Neural cell (in vitro differentiated cells): ENCODE data around the gene PRXL2A. TPM values are rescaled to one million over a fixed set of nuclear protein-coding genes. Genes with fewer than 3 reads are reported as not detected.

Experiments used
- H2AFZ ChIP-seq: fragments of 200-600, 300-800 bp; sonication (generic), shearing (Covaris generic); 2 replicates; pipeline ENCODE4 v1.6.0; 2014; ENCODE audit warnings: low read depth, mild to moderate bottlenecking, antibody characterized with exemption, low read length, moderate library complexity
- H3F3A ChIP-seq: fragments of 200-600 bp; shearing (Covaris generic); 2 replicates; pipeline ENCODE4 v1.6.1; 2016; ENCODE audit warnings: mild to moderate bottlenecking, moderate library complexity, mixed read lengths, antibody characterized with exemption, low read length; ENCODE audit not compliant: insufficient read depth, poor library complexity, severe bottlenecking
- H3K27ac ChIP-seq: fragments of 200-600, 300-800 bp; sonication (generic), shearing (Covaris generic); 2 replicates; pipeline ENCODE4 v1.5.1; 2014; ENCODE audit warnings: mild to moderate bottlenecking, low read length, moderate library complexity
- H3K27me3 ChIP-seq: fragments of 300-800, 200-600 bp; sonication (generic), shearing (Covaris generic); 2 replicates; pipeline ENCODE4 v1.6.0; 2014; ENCODE audit warnings: mild to moderate bottlenecking, low read depth, low read length, moderate library complexity; ENCODE audit not compliant: insufficient read depth
- H3K36me3 ChIP-seq: fragments of 300-800, 200-600 bp; sonication (generic), shearing (Covaris generic); 2 replicates; pipeline ENCODE4 v1.5.1; 2014; ENCODE audit warnings: mild to moderate bottlenecking, antibody characterized with exemption, low read length, moderate library complexity; ENCODE audit not compliant: insufficient read depth
- H3K4me2 ChIP-seq: fragments of 300-800, 200-600 bp; sonication (generic), shearing (Covaris generic); 2 replicates; pipeline ENCODE4 v1.6.0; 2014; ENCODE audit warnings: mild to moderate bottlenecking, low read length
- H3K4me3 ChIP-seq: fragments of 300-800, 200-600 bp; sonication (generic), shearing (Covaris generic); 2 replicates; pipeline ENCODE4 v1.5.1; 2014; ENCODE audit warnings: mild to moderate bottlenecking, low read length, moderate library complexity
- H3K79me2 ChIP-seq: fragments of 200-600 bp; shearing (Covaris generic); replicated peaks from 2 replicates; pipeline ENCODE4 v1.6.0; 2014; ENCODE audit warnings: mild to moderate bottlenecking, low read length, moderate library complexity; ENCODE audit not compliant: insufficient read depth
- H3K9ac ChIP-seq: fragments of 300-800, 200-600 bp; sonication (generic), shearing (Covaris generic); 2 replicates; pipeline ENCODE4 v1.6.1; 2016; ENCODE audit warnings: mild to moderate bottlenecking, low read length, mixed read lengths
- H3K9me2 ChIP-seq: fragments of 200-600 bp; shearing (Covaris generic); 2 replicates; pipeline ENCODE4 v1.6.1; 2016; ENCODE audit warnings: mild to moderate bottlenecking, low read length, mixed read lengths; ENCODE audit not compliant: insufficient read depth
- H3K9me3 ChIP-seq: fragments of 200-600, 300-800 bp; sonication (generic), shearing (Covaris generic); 2 replicates; pipeline ENCODE4 v1.6.1; 2016; ENCODE audit warnings: mild to moderate bottlenecking, mixed run types, low read length, moderate library complexity, mixed read lengths
- H4K20me1 ChIP-seq: fragments of 200-600 bp; shearing (Covaris generic); 2 replicates; pipeline ENCODE4 v1.6.1; 2016; ENCODE audit warnings: mild to moderate bottlenecking, mixed run types; ENCODE audit not compliant: insufficient read depth
- EP300 ChIP-seq: fragments of 450-650 bp; conservative IDR thresholded peaks from 2 replicates; pipeline ENCODE4 v1.6.1; 2014; ENCODE audit warnings: antibody characterized with exemption, mild to moderate bottlenecking, moderate library complexity; ENCODE audit not compliant: poor library complexity, severe bottlenecking
- EZH2 ChIP-seq: fragments of 200-600, 300-800 bp; shearing (Covaris generic), sonication (generic); IDR thresholded peaks from 2 replicates; pipeline ENCODE4 v1.6.1; 2014; ENCODE audit warnings: antibody characterized with exemption, low read length, borderline replicate concordance, mild to moderate bottlenecking; ENCODE audit not compliant: insufficient read depth, poor library complexity, severe bottlenecking
- MXI1 ChIP-seq: fragments of 450-650 bp; conservative IDR thresholded peaks from 2 replicates; pipeline ENCODE4 v1.6.1; 2014; ENCODE audit warnings: antibody characterized with exemption, mild to moderate bottlenecking; ENCODE audit not compliant: poor library complexity, severe bottlenecking
- POLR2AphosphoS5 ChIP-seq: IDR thresholded peaks from 2 replicates; pipeline ENCODE4 v1.6.1; 2012
- RAD21 ChIP-seq: fragments of 450-650 bp; conservative IDR thresholded peaks from 2 replicates; pipeline ENCODE4 v1.6.1; 2014; ENCODE audit warnings: antibody characterized with exemption, mild to moderate bottlenecking, moderate library complexity
- SMC3 ChIP-seq: fragments of 450-650 bp; conservative IDR thresholded peaks from 2 replicates; pipeline ENCODE4 v1.6.1; 2014; ENCODE audit warnings: antibody characterized with exemption, mild to moderate bottlenecking, moderate library complexity; ENCODE audit not compliant: poor library complexity
- TAF1 ChIP-seq: IDR thresholded peaks from 2 replicates; pipeline ENCODE4 v1.6.1; 2012; ENCODE audit warnings: low read depth
- polyA plus RNA-seq: library from polyadenylated mRNA; depleted of rRNA; stranded (reverse); fragments of >200 nt; gene quantifications from 2 replicates; pipeline ENCODE4 v1.2.3, GENCODE V29; 2014
- TF ChIP-seq, protein P1 (sequence below): IDR thresholded peaks from 2 replicates; pipeline ENCODE4 v1.6.1; 2012; ENCODE audit warnings: borderline replicate concordance
- TF ChIP-seq, protein P2 (sequence below): fragments of 450-650 bp; IDR thresholded peaks from 2 replicates; pipeline ENCODE4 v1.5.1; 2014; ENCODE audit warnings: antibody characterized with exemption, mild to moderate bottlenecking, moderate library complexity; ENCODE audit not compliant: poor library complexity, severe bottlenecking

The PRXL2A gene
- polyA plus RNA-seq, 1 donor from 2014 or later: 60.5 TPM

DNA sequence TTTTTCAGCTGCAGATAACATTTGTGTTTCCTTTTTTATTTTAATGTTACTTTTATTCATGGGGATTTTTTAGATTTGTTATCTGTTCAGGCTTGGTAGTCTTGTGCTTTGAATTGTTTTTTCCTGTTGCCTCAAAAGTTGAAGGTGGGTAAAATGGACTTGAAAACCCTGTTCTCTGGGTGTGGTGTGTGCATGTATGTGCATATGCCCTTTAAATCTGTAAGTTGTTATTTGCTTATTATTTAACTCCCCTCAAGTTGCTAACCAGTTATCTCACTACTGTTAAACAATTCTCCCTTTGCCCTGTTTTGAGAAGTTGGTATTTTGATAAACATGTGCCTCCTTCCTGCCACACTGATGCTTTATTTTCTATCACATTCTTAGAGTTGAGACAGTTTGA, 76.3 kb downstream of the PRXL2A start:
- Histone ChIP-seq H3K9me2 (no peaks in the 10 kb centered on the region), H3K27me3 (no peaks in the 10 kb centered on the region), H3K9ac (no peak overlapping the region), H3K4me3 (no peak overlapping the region), H3K4me2 (no peak overlapping the region), H3K27ac (no peak overlapping the region), H3K9me3 (no peaks in the 10 kb centered on the region), H4K20me1 (no peaks in the 10 kb centered on the region), H2AFZ (no peak overlapping the region), H3K79me2 (peaks cover 57% of the 10 kb centered on the region), H3F3A (no peaks in the 10 kb centered on the region), H3K36me3 (no peaks in the 10 kb centered on the region)
- TF ChIP-seq, protein P1, sequence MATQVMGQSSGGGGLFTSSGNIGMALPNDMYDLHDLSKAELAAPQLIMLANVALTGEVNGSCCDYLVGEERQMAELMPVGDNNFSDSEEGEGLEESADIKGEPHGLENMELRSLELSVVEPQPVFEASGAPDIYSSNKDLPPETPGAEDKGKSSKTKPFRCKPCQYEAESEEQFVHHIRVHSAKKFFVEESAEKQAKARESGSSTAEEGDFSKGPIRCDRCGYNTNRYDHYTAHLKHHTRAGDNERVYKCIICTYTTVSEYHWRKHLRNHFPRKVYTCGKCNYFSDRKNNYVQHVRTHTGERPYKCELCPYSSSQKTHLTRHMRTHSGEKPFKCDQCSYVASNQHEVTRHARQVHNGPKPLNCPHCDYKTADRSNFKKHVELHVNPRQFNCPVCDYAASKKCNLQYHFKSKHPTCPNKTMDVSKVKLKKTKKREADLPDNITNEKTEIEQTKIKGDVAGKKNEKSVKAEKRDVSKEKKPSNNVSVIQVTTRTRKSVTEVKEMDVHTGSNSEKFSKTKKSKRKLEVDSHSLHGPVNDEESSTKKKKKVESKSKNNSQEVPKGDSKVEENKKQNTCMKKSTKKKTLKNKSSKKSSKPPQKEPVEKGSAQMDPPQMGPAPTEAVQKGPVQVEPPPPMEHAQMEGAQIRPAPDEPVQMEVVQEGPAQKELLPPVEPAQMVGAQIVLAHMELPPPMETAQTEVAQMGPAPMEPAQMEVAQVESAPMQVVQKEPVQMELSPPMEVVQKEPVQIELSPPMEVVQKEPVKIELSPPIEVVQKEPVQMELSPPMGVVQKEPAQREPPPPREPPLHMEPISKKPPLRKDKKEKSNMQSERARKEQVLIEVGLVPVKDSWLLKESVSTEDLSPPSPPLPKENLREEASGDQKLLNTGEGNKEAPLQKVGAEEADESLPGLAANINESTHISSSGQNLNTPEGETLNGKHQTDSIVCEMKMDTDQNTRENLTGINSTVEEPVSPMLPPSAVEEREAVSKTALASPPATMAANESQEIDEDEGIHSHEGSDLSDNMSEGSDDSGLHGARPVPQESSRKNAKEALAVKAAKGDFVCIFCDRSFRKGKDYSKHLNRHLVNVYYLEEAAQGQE: no peak
- no peak for TF ChIP-seq TAF1
- TF ChIP-seq MXI1: no peak
- TF ChIP-seq EZH2: no peak
- no peak for TF ChIP-seq SMC3
- no peak for TF ChIP-seq EP300
- TF ChIP-seq POLR2AphosphoS5: no peak
- TF ChIP-seq RAD21: no peak
- TF ChIP-seq, protein P2, sequence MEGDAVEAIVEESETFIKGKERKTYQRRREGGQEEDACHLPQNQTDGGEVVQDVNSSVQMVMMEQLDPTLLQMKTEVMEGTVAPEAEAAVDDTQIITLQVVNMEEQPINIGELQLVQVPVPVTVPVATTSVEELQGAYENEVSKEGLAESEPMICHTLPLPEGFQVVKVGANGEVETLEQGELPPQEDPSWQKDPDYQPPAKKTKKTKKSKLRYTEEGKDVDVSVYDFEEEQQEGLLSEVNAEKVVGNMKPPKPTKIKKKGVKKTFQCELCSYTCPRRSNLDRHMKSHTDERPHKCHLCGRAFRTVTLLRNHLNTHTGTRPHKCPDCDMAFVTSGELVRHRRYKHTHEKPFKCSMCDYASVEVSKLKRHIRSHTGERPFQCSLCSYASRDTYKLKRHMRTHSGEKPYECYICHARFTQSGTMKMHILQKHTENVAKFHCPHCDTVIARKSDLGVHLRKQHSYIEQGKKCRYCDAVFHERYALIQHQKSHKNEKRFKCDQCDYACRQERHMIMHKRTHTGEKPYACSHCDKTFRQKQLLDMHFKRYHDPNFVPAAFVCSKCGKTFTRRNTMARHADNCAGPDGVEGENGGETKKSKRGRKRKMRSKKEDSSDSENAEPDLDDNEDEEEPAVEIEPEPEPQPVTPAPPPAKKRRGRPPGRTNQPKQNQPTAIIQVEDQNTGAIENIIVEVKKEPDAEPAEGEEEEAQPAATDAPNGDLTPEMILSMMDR: no peak

DNA sequence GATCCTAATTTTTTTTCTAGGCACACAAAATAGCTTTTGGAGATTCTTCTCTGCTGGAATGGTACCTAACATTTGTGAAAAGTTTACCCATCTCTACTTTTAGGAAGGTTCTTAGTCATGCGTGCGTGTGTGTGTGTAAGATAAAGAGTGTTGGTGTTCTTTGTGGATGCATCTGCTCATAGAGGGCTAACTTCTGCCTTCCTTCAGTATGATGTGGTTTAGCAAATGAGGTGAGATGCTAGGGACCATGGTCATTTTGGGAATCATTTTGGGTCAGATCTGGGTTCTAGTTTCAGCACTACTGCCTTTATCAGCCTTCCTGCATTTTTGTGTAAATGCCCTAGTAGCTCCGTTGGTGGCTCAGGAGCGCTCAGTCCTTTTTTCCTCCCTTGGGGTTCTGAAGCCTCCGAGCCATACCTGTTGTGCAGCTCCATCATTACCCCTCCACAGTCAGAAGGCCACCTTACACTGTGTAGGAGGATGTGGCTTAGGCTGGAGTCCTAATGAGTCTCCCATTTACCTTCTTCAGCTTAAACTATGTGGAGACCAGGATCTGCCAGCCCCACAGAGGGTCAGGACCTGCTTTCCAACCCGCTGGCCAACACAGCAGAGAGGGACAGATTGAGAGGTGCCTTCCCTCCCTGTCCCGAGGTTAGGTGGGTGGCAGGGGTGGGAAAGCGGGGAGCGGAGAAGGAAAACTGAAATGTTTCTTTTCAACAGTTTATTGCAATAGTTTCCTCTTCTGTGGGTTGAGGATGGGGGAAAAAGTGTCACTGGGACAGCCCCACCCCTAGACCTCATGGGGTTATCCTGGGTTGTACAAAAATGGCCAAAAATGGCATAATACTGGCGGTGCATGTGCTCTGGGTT, 77.0 kb downstream of the PRXL2A start:
- Histone ChIP-seq H3K36me3 (no peaks in the 10 kb centered on the region), H3K9me2 (no peaks in the 10 kb centered on the region), H3K9me3 (no peaks in the 10 kb centered on the region), H3K27ac (no peak overlapping the region), H2AFZ (no peak overlapping the region), H4K20me1 (no peaks in the 10 kb centered on the region), H3K27me3 (no peaks in the 10 kb centered on the region), H3K9ac (no peak overlapping the region), H3K4me2 (no peak overlapping the region), H3F3A (no peaks in the 10 kb centered on the region), H3K4me3 (no peak overlapping the region), H3K79me2 (peaks cover 57% of the 10 kb centered on the region)
- TF ChIP-seq POLR2AphosphoS5 (no peak), TAF1 (no peak), EP300 (no peak), MXI1 (no peak), RAD21 (no peak), EZH2 (no peak), SMC3 (no peak)
- TF ChIP-seq, protein P2: no peak
- TF ChIP-seq, protein P1: no peak
